WTC11 (cell line): ENCODE results near the gene WSB1. TPM values are rescaled to one million over a fixed set of nuclear protein-coding genes. Genes with fewer than 3 reads are reported as not detected.
"Not testable (repeated sequence)": the region's sequence is repeated elsewhere in the genome, so short reads cannot be mapped to it uniquely, and the experiment has no call there.

Source experiments
- ATAC-seq: fragments of 200-7000 bp; cut with Tn5 transposase; 2 replicates; pipeline ENCODE4 v1.10.0; 2021; ENCODE audit warnings: mild to moderate bottlenecking, moderate library complexity
- CTCF ChIA-PET: fragments of 300-600 bp; sonication (Branson Sonifier 250); formaldehyde crosslinking; loops from one replicate; lab custom pipeline; 2021; ENCODE audit warnings: antibody characterized with exemption; lab: Charles Lee
- POLR2A ChIA-PET: fragments of 350-600 bp; sonication (Branson Sonifier 250); formaldehyde crosslinking; loops from one replicate; lab custom pipeline; 2021; ENCODE audit warnings: antibody characterized with exemption; lab: Charles Lee
- DNase-seq: peaks from one replicate; pipeline ENCODE4 v3.0.0; 2021; ENCODE audit warnings: low spot score
- H3K27ac Mint-ChIP-seq: 2 replicates; pipeline ENCODE4 v1.8.0; 2021; ENCODE audit warnings: mixed read lengths
- H3K27me3 Mint-ChIP-seq: 2 replicates; pipeline ENCODE4 v1.8.0; 2021; ENCODE audit warnings: low read depth, mild to moderate bottlenecking, moderate library complexity, mixed read lengths
- H3K36me3 Mint-ChIP-seq: 2 replicates; pipeline ENCODE4 v1.8.0; 2021; ENCODE audit warnings: mixed read lengths
- H3K4me1 Mint-ChIP-seq: 2 replicates; pipeline ENCODE4 v1.8.0; 2022; ENCODE audit warnings: mixed read lengths
- H3K4me3 Mint-ChIP-seq: 2 replicates; pipeline ENCODE4 v1.8.0; 2021; ENCODE audit warnings: mild to moderate bottlenecking, moderate library complexity, mixed read lengths
- H3K9me3 Mint-ChIP-seq: 2 replicates; pipeline ENCODE4 v1.8.0; 2021; ENCODE audit warnings: mixed read lengths
- ARID4B ChIP-seq: sonication (generic); formaldehyde crosslinking; IDR thresholded peaks from 2 replicates; pipeline ENCODE4 v1.8.0; 2023; ENCODE audit warnings: missing genetic modification reagents, mild to moderate bottlenecking, borderline replicate concordance
- CDX4 ChIP-seq: fragments of 250-450 bp; sonication (Bioruptor Pico); IDR thresholded peaks from 2 replicates; pipeline ENCODE4 v1.9.0; 2021; ENCODE audit warnings: moderate library complexity, mild to moderate bottlenecking, inconsistent platforms, borderline replicate concordance
- ESRRA ChIP-seq: sonication (generic); formaldehyde crosslinking; IDR thresholded peaks from 2 replicates; pipeline ENCODE4 v1.8.1; 2022; ENCODE audit warnings: mild to moderate bottlenecking, missing genetic modification reagents, borderline replicate concordance
- MAX ChIP-seq: sonication (generic); formaldehyde crosslinking; IDR thresholded peaks from 2 replicates; pipeline ENCODE4 v1.8.0; 2022; ENCODE audit warnings: mild to moderate bottlenecking, missing genetic modification reagents
- NFE2L1 ChIP-seq: sonication (generic); formaldehyde crosslinking; IDR thresholded peaks from 2 replicates; pipeline ENCODE4 v1.8.1; 2023; ENCODE audit warnings: missing genetic modification reagents
- PRDM15 ChIP-seq: sonication (generic); formaldehyde crosslinking; IDR thresholded peaks from 2 replicates; pipeline ENCODE4 v1.8.0; 2022; ENCODE audit warnings: missing genetic modification reagents
- SP1 ChIP-seq: sonication (generic); formaldehyde crosslinking; conservative IDR thresholded peaks from 2 replicates; pipeline ENCODE4 v1.8.1; 2022; ENCODE audit warnings: missing genetic modification reagents
- TEAD1 ChIP-seq: sonication (generic); formaldehyde crosslinking; IDR thresholded peaks from 2 replicates; pipeline ENCODE4 v1.8.0; 2022; ENCODE audit warnings: mild to moderate bottlenecking, missing genetic modification reagents
- ZMAT4 ChIP-seq: fragments of 250-450 bp; sonication (Bioruptor Pico); IDR thresholded peaks from 2 replicates; pipeline ENCODE4 v1.9.0; 2021; ENCODE audit warnings: mild to moderate bottlenecking
- ZNF232 ChIP-seq: sonication (generic); formaldehyde crosslinking; IDR thresholded peaks from 2 replicates; pipeline ENCODE4 v1.8.0; 2022; ENCODE audit warnings: mild to moderate bottlenecking, missing genetic modification reagents
- ZNF512 ChIP-seq: sonication (generic); formaldehyde crosslinking; IDR thresholded peaks from 2 replicates; pipeline ENCODE4 v1.8.1; 2022; ENCODE audit warnings: missing genetic modification reagents, borderline replicate concordance
- total RNA-seq: library from RNA; stranded (reverse); gene quantifications from 3 replicates; pipeline ENCODE4 v1.2.3, GENCODE V29; 2021

WSB1 gene
- total RNA-seq, 1 experiment from 2014 or later, result 167 TPM

GRCh38 chr17:27276653-27277156, 17.2 kb upstream of the WSB1 start (continued):
- TF ChIP-seq SP1 (peak; percentile 53; the same call in 1 of the 2 replicates), ZNF232 (0 out of 2 replicates have a peak, but pooled peaks have one; percentile 36), PRDM15 (CRISPR knock-in tag) (no peak), NFE2L1 (no peak), TEAD1 (CRISPR knock-in tag) (no peak)

- H3K36me3 Mint-ChIP-seq, H3K9me3 Mint-ChIP-seq, ATAC-seq, H3K27me3 Mint-ChIP-seq, H3K27ac Mint-ChIP-seq, H3K4me3 Mint-ChIP-seq, DNase-seq, POLR2A ChIA-PET: not testable (repeated sequence)
- CTCF ChIA-PET, result interaction anchor here (1.1 kb wide), 1 partner anchor 34 kb away, joined by 4 read pairs; no protein-coding TSS in a partner anchor
- H3K4me1 Mint-ChIP-seq, result peaks cover 11% of the 10 kb centered on the region
Measured at GRCh38 chr17:27279132-27279531, 14.8 kb upstream of the WSB1 start.

- Mint-ChIP-seq H3K36me3 (no peaks in the 10 kb centered on the region), H3K4me3 (no peak overlapping the region), H3K4me1 (peaks cover 16% of the 10 kb centered on the region), H3K27ac (no peak overlapping the region), H3K9me3 (no peaks in the 10 kb centered on the region), H3K27me3 (peaks cover 2% of the 10 kb centered on the region; the same call in 1 of the 2 replicates)
- no peak for DNase-seq
- ChIA-PET POLR2A (no interaction called here), CTCF (no interaction called here)
- ATAC-seq, result no peak
- TF ChIP-seq ESRRA (CRISPR knock-in tag), result no peak
- TF ChIP-seq ARID4B, result no peak
- TF ChIP-seq MAX (CRISPR knock-in tag), result no peak
- no peak for TF ChIP-seq ZMAT4
- no peak for TF ChIP-seq ZNF512 (CRISPR knock-in tag)
- TF ChIP-seq CDX4 (CRISPR knock-in tag), result no peak
Measured at GRCh38 chr17:27280527-27280926, 13.4 kb upstream of the WSB1 start.
